ENCODE measurements around the gene MYH10. TPM values are rescaled to one million over a fixed set of nuclear protein-coding genes. Genes with fewer than 3 reads are reported as not detected.

The MYH10 gene
- total RNA-seq, 3 donors from 2014 or later = 4.3 to 23.8 (median 10.1) TPM

DNA sequence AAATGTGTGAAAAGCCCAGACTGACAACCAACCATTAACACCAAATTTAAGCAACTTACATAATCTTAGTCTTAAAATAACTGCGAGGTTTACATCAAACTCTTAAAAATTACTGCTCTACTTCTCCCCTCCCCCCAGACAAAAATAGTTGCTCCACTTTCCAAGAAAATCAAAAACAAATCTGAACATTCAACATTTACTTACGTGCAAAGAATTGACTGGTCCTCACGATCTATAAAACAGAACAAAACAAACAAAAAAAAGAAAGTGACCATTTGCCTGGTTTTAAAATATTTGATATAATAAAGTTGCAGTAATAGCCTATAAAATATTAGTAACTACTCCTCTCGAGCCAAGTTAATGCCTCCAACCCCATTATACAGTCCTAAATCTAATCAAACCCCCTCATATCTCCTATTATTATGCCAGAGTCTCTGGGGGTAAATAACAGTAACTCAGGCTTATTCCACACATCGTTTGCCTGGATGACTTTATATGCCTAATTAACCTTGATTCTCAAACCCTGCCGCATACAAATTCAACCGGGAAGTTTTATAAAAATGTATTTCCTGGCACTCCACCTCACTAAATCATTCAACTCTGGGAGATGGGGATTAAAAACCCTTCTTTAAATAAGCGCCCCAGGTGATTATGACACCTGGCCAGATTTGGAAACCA is 41.5 kb downstream of the MYH10 start:
- TF ChIP-seq, protein P1, sequence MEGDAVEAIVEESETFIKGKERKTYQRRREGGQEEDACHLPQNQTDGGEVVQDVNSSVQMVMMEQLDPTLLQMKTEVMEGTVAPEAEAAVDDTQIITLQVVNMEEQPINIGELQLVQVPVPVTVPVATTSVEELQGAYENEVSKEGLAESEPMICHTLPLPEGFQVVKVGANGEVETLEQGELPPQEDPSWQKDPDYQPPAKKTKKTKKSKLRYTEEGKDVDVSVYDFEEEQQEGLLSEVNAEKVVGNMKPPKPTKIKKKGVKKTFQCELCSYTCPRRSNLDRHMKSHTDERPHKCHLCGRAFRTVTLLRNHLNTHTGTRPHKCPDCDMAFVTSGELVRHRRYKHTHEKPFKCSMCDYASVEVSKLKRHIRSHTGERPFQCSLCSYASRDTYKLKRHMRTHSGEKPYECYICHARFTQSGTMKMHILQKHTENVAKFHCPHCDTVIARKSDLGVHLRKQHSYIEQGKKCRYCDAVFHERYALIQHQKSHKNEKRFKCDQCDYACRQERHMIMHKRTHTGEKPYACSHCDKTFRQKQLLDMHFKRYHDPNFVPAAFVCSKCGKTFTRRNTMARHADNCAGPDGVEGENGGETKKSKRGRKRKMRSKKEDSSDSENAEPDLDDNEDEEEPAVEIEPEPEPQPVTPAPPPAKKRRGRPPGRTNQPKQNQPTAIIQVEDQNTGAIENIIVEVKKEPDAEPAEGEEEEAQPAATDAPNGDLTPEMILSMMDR (IDR thresholded peaks at IDR 0.05) = no peak
- no peak for ATAC-seq
- intact Hi-C loops (cut with DNase I, micrococcal nuclease) = no loop called here

DNA sequence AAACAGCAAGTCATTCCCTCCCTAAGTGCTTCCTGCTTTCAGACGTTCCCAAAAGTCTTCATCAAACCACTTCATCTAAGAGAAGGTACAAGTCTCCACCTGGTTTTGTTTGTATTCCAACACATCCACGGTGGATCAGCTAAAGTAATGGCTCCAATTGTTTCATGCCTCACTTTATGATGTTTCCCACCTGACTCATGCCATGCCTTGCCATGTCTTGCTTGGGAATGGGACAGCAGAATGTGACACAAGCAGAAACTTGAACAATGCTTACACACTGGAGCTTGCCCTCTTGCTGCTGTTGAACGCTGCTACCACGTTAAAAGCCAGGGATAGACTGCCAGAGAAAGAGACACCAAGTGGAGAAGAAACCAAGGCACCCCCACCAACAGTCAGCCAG is 43.8 kb downstream of the MYH10 start:
- H3K4me3 ChIP-seq = no peak overlapping the region
- ATAC-seq (no peak), DNase-seq (no peak)
- TF ChIP-seq, protein P1 (IDR thresholded peaks at IDR 0.05) = no peak
- intact Hi-C loops (cut with DNase I, micrococcal nuclease) = no loop called here
- no peaks in the 10 kb centered on the region for H3K4me1 ChIP-seq (ENCODE audit: low read depth)
- H3K9me3 ChIP-seq = no peaks in the 10 kb centered on the region
- no peaks in the 10 kb centered on the region for H3K36me3 ChIP-seq (ENCODE audit: low read depth)

More for the DNA sequence above, 41.5 kb downstream of the MYH10 start:
- no peaks in the 10 kb centered on the region for H3K36me3 ChIP-seq (ENCODE audit: low read depth)
- no peak for DNase-seq
- no peaks in the 10 kb centered on the region for H3K9me3 ChIP-seq
- H3K4me3 ChIP-seq = no peak overlapping the region
- H3K4me1 ChIP-seq (ENCODE audit: low read depth) = no peaks in the 10 kb centered on the region

DNA sequence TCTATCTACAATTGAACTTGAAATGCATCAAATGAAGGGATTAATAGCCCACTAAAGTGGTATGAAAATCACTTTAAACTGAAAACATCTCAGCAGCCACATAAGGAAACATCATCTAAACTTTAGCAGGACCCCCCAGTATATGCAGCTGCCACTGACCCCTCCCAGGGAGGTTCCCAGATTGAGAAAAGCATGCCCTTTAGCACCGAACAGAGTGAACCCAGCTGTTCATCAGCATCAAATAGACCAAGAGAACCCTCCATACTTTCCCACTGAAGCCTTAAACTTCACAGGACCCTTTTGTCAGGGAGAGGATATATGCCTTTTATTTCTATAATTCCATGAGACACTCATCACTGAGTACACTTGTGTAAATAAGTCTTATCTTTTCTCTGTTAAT is 44.6 kb downstream of the MYH10 start:
- no peak for ATAC-seq
- TF ChIP-seq, protein P1 (IDR thresholded peaks at IDR 0.05) = no peak

GRCh38 chr17:8583954-8584353 is 46.6 kb downstream of the MYH10 start:
- Histone ChIP-seq H3K36me3 (ENCODE audit: low read depth) (no peaks in the 10 kb centered on the region), H3K4me1 (ENCODE audit: low read depth) (no peaks in the 10 kb centered on the region), H3K9me3 (no peaks in the 10 kb centered on the region), H3K4me3 (no peak overlapping the region)
- ATAC-seq (no peak), DNase-seq (no peak)
- TF ChIP-seq, protein P1 (IDR thresholded peaks at IDR 0.05) = no peak
- intact Hi-C loops (cut with DNase I, micrococcal nuclease) = no loop called here

More for the DNA sequence above, 44.6 kb downstream of the MYH10 start:
- Histone ChIP-seq H3K36me3 (ENCODE audit: low read depth) (no peaks in the 10 kb centered on the region), H3K9me3 (no peaks in the 10 kb centered on the region), H3K4me3 (no peak overlapping the region), H3K4me1 (ENCODE audit: low read depth) (no peaks in the 10 kb centered on the region)
- DNase-seq = no peak
- intact Hi-C loops (cut with DNase I, micrococcal nuclease) = no loop called here

DNA sequence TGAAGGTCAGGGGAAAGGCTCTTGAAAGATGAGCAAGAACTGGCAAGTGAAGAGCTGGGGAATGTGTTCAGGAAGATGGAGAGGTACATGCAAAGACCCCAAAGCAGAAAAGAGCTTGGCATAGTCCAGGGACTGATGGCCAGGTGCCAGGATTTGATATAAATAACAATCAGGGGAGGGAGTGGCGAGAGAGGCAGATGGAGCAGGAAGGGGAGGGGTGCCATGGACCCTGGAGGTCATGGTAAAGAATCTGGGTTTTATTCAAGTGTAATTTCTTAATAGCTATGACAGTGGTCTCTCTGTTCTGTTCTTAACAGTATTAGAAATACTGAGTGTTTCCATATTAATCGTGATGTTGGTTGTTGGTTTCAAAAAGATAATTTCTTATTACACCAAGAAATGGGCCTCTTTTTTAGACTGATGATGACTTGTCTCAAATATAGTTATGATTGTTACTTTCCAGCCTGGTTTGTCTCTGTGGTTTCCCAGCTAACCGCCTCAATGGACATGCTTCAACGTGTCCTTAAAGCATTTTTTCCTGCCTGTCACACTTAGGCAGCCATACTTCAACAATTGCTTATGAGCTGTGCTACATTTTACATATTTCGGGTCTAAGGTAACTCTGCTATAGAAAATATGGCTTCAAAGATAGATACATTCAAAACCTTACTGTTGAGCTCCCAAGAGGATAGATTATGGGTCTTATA is 49.4 kb downstream of the MYH10 start:
- intact Hi-C loops (cut with DNase I, micrococcal nuclease) = no loop called here

More for the DNA sequence above, 49.4 kb downstream of the MYH10 start:
- H3K9me3 ChIP-seq = no peaks in the 10 kb centered on the region
- H3K4me3 ChIP-seq = no peak overlapping the region
- no peaks in the 10 kb centered on the region for H3K36me3 ChIP-seq (ENCODE audit: low read depth)
- DNase-seq (no peak), ATAC-seq (no peak)
- TF ChIP-seq, protein P1 (IDR thresholded peaks at IDR 0.05) = no peak
- no peaks in the 10 kb centered on the region for H3K4me1 ChIP-seq (ENCODE audit: low read depth)

Data from mucosa of descending colon (tissue), 3 donors.